Erythroblast (primary cell): ENCODE results near the gene PPP2R5C.

Experiments
- GATA1 ChIP-seq: IDR thresholded peaks from 2 replicates; pipeline ENCODE4 v1.6.1; 2011; ENCODE audit warnings: low read depth, mild to moderate bottlenecking, control low read depth, low read length, moderate library complexity
- POLR2A ChIP-seq: IDR thresholded peaks from 2 replicates; pipeline ENCODE4 v1.6.1; 2011; ENCODE audit warnings: mild to moderate bottlenecking, low read length

DNA sequence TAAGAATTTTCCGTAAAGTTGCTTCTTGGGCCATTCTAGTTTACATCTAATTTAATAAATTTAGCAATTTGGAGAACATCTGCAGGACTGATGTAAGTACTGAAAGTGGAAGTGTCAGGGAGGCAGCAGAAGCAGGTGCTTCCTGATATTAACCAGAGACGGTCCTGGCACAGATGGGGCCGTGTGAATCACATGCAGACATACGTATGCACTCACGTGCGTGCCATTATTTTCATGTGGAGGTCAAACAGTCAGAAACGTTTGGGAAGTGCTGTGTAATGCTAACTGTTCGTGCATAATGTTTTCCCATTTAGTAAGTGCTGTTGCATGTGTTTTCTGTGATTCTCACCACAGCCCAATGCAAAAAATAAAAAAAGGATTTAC lies 115.0 kb downstream of the PPP2R5C start:
- no peak for TF ChIP-seq POLR2A
- TF ChIP-seq GATA1, result no peak
